NCI-H446 treated with DMSO at 0.1 percent for 48 hours (cell line): ENCODE data around the gene BMPER.
A peak's percentile ranks its signal among the peaks of the same experiment; 100 is the strongest.

Experiments
- DNase-seq: peaks from one replicate; lab custom pipeline; 2025; lab: John Stamatoyannopoulos, UW

Gene BMPER

DNA sequence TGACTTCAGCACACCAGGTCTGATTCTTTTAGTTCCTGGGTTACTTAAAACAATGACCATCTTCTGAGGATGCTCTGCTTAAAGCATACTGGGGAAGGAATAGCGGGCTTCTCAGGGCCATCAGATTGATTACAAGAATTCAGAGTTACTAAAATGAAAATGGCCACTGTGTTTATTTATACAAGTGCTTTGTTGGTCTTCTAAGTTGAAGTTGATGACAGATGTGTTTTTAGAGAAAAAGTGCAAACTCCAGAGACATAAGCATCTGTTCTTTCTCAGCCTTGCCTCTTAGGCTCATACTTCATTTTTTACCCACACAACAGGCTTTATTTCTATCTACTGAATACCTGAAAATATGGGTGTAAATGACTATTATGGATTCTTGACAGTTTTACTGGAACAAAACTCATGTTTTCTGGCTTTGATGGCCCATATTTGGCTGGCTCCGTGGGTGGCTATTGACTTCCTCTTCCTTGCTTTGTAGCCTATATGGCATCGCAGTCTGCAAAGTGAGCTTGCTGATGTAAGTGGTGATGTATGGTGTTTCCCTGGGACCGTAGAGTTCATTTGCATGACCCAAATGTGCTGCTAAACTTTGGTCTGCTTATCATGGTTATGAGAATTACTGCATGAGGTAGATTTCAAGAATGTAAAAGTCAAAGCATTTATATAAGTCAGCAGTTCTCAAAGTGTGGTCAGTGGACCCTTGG is 121.3 kb downstream of the BMPER start:
- DNase-seq, result no peak

- DNase-seq, result no peak
Observed at GRCh38 chr7:34031156-34031555, 125.8 kb downstream of the BMPER start.

- peak; percentile 92 for DNase-seq
Observed at GRCh38 chr7:34034728-34035127, 129.4 kb downstream of the BMPER start.

DNA sequence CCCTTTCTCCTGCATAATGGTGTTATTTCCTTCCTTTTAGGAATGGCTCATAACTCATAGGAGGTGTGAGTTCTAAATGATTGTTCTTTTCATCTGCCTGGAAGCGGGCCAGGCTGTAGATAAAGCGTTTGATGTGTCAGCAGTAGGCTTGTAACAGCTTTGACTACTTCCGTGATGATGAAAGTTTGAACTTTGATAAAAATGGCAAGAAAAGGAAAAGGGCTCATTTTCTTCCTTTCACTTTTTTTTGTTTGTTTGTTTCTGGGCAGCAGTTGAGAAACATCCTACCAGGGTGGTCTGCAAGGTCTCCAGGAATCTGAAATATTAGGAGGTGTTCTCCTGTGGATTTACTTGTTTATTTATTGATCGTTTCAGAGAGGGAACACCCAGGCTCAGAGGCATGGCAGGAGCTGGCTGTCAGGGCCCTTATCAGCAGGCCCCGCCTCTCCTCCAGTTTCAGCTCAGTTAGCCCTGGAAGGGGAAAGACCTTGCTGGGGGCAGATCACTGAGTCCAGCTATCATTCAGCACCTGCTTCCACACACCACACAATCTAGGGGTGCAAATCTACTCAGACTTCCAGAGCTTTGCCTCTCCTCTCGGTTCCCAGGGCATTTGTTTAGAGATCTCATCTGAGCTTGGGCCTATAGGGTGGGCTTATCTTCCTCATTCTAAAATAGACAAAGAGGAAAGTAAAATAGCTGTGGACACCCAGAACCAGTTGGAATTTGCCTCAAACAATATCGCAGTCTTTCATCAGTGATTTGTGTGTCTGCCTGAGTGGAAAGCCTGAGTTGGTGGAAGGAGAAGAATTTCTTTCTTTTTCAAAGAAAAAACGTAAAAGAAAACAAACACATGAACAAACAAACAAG is 130.9 kb downstream of the BMPER start:
- no peak for DNase-seq

DNA sequence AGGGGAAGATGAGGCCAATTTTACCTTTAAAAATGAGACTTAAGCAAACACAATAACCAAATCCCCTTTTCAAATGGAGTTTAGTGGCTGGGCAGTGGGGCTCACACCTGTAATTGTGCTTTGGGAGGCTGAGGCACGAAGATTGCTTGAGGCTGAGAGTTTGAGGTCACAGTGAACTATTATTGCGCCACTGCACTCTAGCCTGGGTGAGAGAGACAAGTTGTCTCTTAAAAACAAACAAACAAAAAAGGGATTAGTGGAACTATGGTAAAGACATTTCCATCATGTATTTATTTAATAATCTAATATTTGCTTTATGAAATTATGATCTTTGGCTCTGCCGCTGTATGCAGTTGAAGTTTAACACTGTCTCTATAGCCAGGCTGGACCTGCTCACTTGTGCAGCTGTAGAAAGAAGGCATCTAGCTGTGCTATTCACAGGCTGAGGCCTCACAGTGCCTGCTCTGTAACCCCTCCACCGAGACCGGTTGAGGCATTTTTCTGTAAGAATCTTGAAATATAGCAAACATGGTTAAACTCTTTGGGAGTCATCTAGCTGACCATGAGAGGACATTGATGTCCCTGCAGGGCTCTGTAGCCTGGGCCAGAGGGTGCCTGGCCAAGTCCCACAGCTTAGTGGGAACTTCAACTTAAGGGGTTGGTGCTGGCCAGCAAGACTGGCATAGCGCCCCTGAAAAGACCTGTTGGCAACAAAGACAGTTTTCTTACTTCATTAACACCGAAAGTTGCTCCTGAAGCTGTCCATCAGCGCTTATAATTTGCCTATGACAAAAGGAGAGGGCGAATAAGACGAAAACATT is 131.8 kb downstream of the BMPER start:
- no peak for DNase-seq

DNA sequence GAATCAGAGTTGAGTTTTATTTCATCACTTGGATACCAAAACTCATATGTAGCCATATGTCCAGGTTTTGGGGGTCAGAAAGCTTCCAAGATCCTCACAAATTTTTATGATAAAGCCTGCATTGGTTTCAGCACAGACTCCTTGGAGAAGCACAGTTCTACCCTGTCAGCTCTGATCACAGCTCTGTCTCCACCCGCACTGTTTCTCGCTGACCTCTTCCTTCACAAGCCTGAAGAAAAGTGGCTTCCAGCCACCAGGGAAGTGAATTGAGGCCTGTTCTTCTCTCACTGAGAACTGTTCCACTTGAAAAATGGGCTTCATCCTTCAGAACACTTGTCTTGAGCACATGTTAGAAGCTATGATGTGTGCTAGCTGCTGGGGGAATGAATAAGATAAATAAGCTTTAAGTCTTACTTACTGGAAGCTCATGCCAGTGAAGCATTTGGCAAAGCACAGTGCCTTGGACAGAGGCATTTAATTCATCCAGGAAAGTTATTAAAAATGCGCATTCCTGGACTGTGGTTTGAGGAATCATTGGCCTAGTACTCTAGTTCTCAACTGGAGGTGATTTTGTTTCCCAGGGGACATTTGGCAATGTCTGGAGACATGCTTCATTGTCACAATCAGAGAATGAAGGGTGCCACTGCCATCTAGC is 133.6 kb downstream of the BMPER start:
- peak; percentile 65 for DNase-seq

GRCh38 chr7:34041707-34042106 is 136.4 kb downstream of the BMPER start:
- no peak for DNase-seq

GRCh38 chr7:34042406-34042805 is 137.1 kb downstream of the BMPER start:
- DNase-seq, result no peak

DNA sequence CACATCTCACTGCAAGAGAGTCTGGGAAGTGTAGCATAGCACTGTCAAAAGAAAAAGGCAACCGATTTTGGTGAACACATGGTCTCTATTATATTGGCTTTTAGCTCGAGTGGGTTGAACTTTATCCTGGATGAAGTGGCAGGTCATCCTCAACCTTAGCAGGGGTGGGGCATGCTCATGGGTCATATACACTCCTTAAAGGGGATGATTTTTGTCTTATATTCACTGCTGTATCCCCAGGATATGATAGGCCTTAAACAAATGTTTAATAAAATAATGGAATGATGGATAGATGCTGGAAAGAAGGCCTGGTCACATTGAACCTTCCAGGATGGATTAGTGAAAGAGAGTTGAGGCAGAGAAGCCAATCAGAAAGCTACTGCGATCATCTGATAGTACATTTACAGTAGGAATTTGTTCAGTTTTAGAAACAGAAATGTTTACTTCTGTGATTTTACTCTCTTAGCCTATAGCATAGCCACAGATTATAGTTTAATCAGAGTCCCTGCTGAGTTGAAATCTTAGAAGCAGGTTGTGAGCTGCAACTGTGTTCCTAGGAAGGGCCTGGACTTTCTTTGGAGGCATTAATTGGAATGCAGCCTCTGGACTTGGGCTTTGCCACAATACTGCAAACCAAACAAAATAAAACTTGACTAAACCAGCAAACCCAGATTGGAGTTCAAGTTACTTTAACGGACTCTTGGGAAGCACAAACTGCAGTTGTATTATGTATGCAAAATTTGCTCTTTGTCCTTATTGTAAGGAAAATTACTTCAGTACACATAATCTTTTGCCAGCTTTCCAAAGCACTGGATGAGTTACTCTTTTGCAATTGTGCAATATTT is 138.3 kb downstream of the BMPER start:
- no peak for DNase-seq

DNA sequence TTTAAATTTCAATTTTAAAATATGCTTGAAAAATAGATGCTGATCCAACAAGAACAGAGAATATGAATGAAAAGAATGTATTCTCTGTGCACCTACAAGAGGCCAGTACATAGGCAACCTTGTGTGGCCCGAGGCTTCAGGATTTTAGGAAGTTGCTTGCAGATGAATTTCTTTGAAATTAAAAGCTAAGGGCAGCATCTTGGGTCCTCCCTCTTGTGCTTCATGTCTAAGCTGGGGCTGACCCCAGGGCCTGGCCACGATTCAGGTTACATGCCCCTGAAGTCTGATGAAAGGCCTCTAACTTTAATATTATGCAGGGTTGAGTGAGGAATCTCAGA is 138.9 kb downstream of the BMPER start:
- no peak for DNase-seq

GRCh38 chr7:34044734-34045353 is 139.5 kb downstream of the BMPER start:
- no peak for DNase-seq

GRCh38 chr7:34048445-34048844 is 143.1 kb downstream of the BMPER start:
- DNase-seq, result no peak

GRCh38 chr7:34054075-34054474 is 148.7 kb downstream of the BMPER start:
- no peak for DNase-seq

DNA sequence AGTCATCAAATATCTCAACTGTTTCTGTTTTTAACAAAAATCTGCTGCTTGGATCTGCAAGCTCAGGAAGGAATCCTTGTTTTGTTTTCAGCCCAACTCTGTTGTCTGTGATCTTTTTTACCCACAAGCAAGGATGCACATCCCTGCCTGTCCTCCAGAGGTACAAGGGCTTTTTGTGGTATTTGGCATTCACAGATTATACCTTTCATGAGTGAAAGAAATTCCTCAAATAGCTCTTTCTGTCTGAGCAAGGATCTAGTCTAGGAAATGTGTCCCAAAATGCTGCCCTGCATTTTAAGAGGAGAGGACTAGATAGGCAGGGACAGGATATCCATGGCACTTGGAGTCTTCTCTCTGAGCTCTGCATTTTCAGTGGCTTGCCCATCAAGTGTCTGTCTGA is 151.8 kb downstream of the BMPER start:
- DNase-seq, result no peak

- no peak for DNase-seq
Observed at GRCh38 chr7:34057956-34058355, 152.6 kb downstream of the BMPER start.

DNA sequence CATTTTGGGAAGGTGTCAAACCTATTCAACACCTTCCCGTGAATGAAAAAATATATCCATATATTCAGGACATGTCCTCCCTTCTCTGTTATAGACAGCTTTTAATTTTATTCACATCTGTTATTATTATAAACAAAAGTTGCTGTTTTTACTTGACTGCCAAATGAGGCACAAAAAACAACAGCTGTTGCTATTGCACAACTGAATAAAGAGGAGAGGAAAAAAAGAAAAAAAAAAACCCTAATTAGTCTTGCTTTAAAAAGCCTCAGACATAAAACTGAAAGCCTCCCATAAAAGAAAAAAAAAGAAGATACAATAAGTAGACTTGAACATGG is 153.4 kb downstream of the BMPER start:
- DNase-seq, result peak; percentile 95

DNA sequence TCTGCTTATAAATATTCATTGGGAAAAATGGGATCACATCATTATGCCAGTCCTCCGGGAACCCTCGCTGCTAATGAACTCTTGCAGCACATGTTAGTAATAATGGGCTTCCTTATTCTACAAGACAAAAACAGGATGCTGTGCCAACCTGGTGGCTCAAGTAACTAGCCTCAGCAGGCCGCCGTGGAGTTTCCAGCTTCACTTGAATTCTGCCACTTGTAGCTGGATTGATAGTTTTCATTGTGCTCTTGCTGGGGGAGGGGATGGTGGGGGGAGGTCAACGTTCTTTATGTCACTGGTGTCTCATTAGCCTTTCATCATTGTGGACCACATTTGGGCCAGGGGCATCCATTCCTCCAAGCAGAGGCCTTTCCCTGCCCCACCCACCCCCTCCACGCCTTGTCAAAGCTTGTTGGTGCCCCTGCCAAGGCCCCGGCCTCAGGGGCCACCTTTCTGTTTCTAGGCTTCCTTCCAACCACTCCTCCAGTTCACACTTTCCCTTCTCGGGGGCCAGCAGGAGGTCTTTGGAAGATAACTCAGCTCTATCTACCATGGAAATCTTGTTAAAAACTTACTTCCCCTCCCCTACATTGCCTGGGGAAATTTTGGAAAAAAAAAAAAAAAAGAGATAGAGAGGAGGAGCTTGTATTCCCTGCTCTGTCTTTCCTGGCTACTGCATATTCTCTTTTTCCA is 153.9 kb downstream of the BMPER start:
- peak; percentile 95 for DNase-seq

DNA sequence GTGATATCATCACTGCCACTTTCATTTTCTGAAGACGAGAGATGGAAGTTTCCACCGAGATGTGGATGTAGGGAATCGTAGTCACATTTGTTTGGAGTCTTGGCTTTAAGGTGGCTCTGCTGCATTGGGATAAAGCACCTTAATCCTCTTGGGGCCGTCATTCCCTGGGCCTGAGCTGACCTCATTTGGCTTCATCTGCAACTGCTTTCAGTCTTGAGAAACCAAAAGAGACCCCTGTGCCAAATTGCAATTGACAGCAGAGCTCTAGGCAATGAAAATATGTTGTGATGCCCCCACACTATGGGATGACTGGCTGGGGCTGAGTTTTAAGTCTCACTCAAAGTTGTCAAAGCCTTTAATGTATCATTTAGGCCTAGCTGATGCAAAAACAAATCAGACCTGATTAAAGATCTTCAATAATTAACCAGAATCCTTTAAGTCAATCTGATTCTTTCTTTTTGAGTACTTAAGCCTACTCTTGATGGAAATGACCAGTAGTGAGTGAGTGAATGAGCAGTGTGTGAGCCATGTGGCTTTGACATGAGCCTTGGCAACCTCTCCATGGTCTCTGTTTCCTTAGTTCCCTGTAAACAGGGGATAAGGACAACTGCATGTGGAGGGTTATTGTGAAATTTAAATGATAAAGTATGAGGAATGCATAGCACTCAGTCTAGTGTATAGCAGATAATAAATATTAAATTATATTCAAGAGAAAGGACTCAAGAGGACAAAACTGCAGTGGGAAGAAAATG is 155.0 kb downstream of the BMPER start:
- DNase-seq, result no peak

- no peak for DNase-seq
Observed at GRCh38 chr7:34061149-34061548, 155.8 kb downstream of the BMPER start.

DNA sequence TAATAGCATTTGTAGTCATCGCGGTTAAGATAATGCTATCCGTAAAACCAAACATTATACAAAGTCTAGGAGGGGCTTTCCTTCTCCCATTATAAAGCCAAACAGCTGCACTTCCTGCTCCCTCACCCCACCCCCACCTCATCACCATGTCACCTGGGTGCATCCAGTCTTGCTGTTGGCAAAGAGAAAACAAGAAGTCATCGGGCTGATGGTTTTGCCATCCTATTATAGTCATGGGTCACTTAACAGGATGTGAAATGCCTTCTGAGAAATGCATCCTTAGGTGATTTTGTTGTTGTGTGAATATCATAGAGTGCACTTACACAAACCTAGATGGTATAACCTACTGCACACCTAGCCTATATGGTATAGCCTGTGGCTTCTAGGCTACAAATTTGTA is 157.0 kb downstream of the BMPER start:
- DNase-seq, result no peak
